OCI-LY1 (cell line): Measurements from ENCODE around the gene GJC1.

Source experiments
- H2AFZ ChIP-seq: fragments of 200-600 bp; sonication (generic), shearing (Covaris generic); 2 replicates; pipeline ENCODE4 v1.6.0; 2014; ENCODE audit warnings: antibody characterized with exemption, mild to moderate bottlenecking, low read length
- H3F3A ChIP-seq: fragments of 200-600 bp; sonication (generic), shearing (Covaris generic); 2 replicates; pipeline ENCODE4 v1.6.0; 2014; ENCODE audit warnings: mild to moderate bottlenecking, antibody characterized with exemption, low read length, moderate library complexity; ENCODE audit not compliant: insufficient read depth
- H3K27ac ChIP-seq: fragments of 200-600 bp; sonication (generic); 2 replicates; pipeline ENCODE4 v1.5.1; 2014; ENCODE audit warnings: low read length, mixed run types, mild to moderate bottlenecking, low read depth; ENCODE audit not compliant: poor library complexity, severe bottlenecking
- H3K27me3 ChIP-seq: fragments of 200-600 bp; sonication (generic); 2 replicates; pipeline ENCODE4 v1.6.0; 2014; ENCODE audit warnings: antibody characterized with exemption, mild to moderate bottlenecking, low read length, moderate library complexity; ENCODE audit not compliant: insufficient read depth
- H3K36me3 ChIP-seq: fragments of 200-600 bp; sonication (generic); 2 replicates; pipeline ENCODE4 v1.6.1; 2014; ENCODE audit warnings: mild to moderate bottlenecking, antibody characterized with exemption, low read length, moderate library complexity, mixed read lengths; ENCODE audit not compliant: insufficient read depth
- H3K4me1 ChIP-seq: fragments of 200-600 bp; sonication (generic); 2 replicates; pipeline ENCODE4 v1.5.1; 2014; ENCODE audit warnings: mild to moderate bottlenecking, low read length, moderate library complexity; ENCODE audit not compliant: insufficient read depth, severe bottlenecking
- H3K4me2 ChIP-seq: fragments of 200-600 bp; sonication (generic), shearing (Covaris generic); 2 replicates; pipeline ENCODE4 v1.6.1; 2014; ENCODE audit warnings: low read length
- H3K4me3 ChIP-seq: fragments of 200-600 bp; sonication (generic); 2 replicates; pipeline ENCODE4 v1.5.1; 2014; ENCODE audit warnings: low read length, low read depth, mild to moderate bottlenecking, mixed read lengths; ENCODE audit not compliant: poor library complexity, severe bottlenecking
- H3K79me2 ChIP-seq: fragments of 200-600 bp; shearing (Covaris generic); 2 replicates; pipeline ENCODE4 v1.6.1; 2016; ENCODE audit warnings: mixed run types, low read length, mixed read lengths; ENCODE audit not compliant: insufficient read depth
- H3K9ac ChIP-seq: fragments of 200-600 bp; sonication (generic), shearing (Covaris generic); 2 replicates; pipeline ENCODE4 v1.6.1; 2014; ENCODE audit warnings: mild to moderate bottlenecking, low read length, mixed read lengths
- H3K9me2 ChIP-seq: fragments of 200-600 bp; sonication (generic), shearing (Covaris generic); 2 replicates; pipeline ENCODE4 v1.6.1; 2014; ENCODE audit warnings: low read depth, mild to moderate bottlenecking, low read length, mixed read lengths
- H3K9me3 ChIP-seq: fragments of 200-600 bp; shearing (Covaris generic); 2 replicates; pipeline ENCODE4 v1.6.1; 2014; ENCODE audit warnings: low read length, mixed read lengths
- H4K20me1 ChIP-seq: fragments of 200-600 bp; sonication (generic), shearing (Covaris generic); 2 replicates; pipeline ENCODE4 v1.6.0; 2016; ENCODE audit warnings: mild to moderate bottlenecking, low read length; ENCODE audit not compliant: insufficient read depth
- CTCF ChIP-seq: fragments of 200-600 bp; sonication (generic), shearing (Covaris generic); IDR thresholded peaks from 2 replicates; pipeline ENCODE4 v1.5.1; 2017; ENCODE audit warnings: mild to moderate bottlenecking, antibody characterized with exemption, low read length, moderate library complexity, mixed read lengths
- EZH2 ChIP-seq: fragments of 200-600 bp; sonication (generic), shearing (Covaris generic); IDR thresholded peaks from 2 replicates; pipeline ENCODE4 v1.8.0; 2017; ENCODE audit warnings: borderline replicate concordance, mixed run types, mild to moderate bottlenecking, antibody characterized with exemption, low read length, moderate library complexity, mixed read lengths

Gene GJC1

GRCh38 chr17:44804302-44805089 lies 25.6 kb downstream of the GJC1 start:
- H3K9ac ChIP-seq = no peak overlapping the region
- H4K20me1 ChIP-seq = no peaks in the 10 kb centered on the region
- H3K4me2 ChIP-seq = no peak overlapping the region
- peaks cover 57% of the 10 kb centered on the region for H3K36me3 ChIP-seq
- H3K27ac ChIP-seq = no peak overlapping the region
- H3K79me2 ChIP-seq = peaks cover 3% of the 10 kb centered on the region; the same call in 1 of the 2 replicates
- no peaks in the 10 kb centered on the region for H3K27me3 ChIP-seq
- no peak for TF ChIP-seq CTCF
- no peak for TF ChIP-seq EZH2
- no peak overlapping the region for H3K4me3 ChIP-seq
- no peaks in the 10 kb centered on the region for H3F3A ChIP-seq
- H3K9me3 ChIP-seq = no peaks in the 10 kb centered on the region
- H2AFZ ChIP-seq = no peak overlapping the region
- no peaks in the 10 kb centered on the region for H3K9me2 ChIP-seq
- H3K4me1 ChIP-seq = peaks cover 9% of the 10 kb centered on the region

GRCh38 chr17:44801880-44802279 lies 28.2 kb downstream of the GJC1 start:
- H3K9me2 ChIP-seq = no peaks in the 10 kb centered on the region
- no peaks in the 10 kb centered on the region for H3K4me1 ChIP-seq
- no peaks in the 10 kb centered on the region for H3F3A ChIP-seq
- H3K4me3 ChIP-seq = no peak overlapping the region
- H3K4me2 ChIP-seq = no peak overlapping the region
- no peaks in the 10 kb centered on the region for H4K20me1 ChIP-seq
- no peak overlapping the region for H3K9ac ChIP-seq
- H2AFZ ChIP-seq = no peak overlapping the region
- H3K27ac ChIP-seq = no peak overlapping the region
- no peaks in the 10 kb centered on the region for H3K79me2 ChIP-seq
- TF ChIP-seq EZH2 (no peak), CTCF (no peak)
- peaks cover 57% of the 10 kb centered on the region for H3K36me3 ChIP-seq
- no peaks in the 10 kb centered on the region for H3K9me3 ChIP-seq
- H3K27me3 ChIP-seq = no peaks in the 10 kb centered on the region

GRCh38 chr17:44798356-44798755 lies 31.7 kb downstream of the GJC1 start:
- Histone ChIP-seq H4K20me1 (no peaks in the 10 kb centered on the region), H3K4me3 (no peak overlapping the region), H3K4me2 (no peak overlapping the region), H2AFZ (no peak overlapping the region), H3K9ac (no peak overlapping the region), H3K79me2 (no peaks in the 10 kb centered on the region), H3K36me3 (peaks cover 29% of the 10 kb centered on the region), H3K27me3 (no peaks in the 10 kb centered on the region), H3K4me1 (no peaks in the 10 kb centered on the region), H3K27ac (no peak overlapping the region), H3K9me2 (no peaks in the 10 kb centered on the region), H3F3A (no peaks in the 10 kb centered on the region), H3K9me3 (no peaks in the 10 kb centered on the region)
- TF ChIP-seq CTCF (no peak), EZH2 (no peak)
